Fibroblast of skin of scalp (primary cell): Measurements from ENCODE around the gene NAXE.
"Not testable (repeated sequence)": the region's sequence is repeated elsewhere in the genome, so short reads cannot be mapped to it uniquely, and the experiment has no call there.

Experiments used
- DNase-seq: peaks from one replicate; pipeline ENCODE4 v3.0.0-alpha.2; 2013

NAXE gene

GRCh38 chr1:156623946-156624813 lies 32.6 kb downstream of the NAXE start:
- peak; percentile 50 for DNase-seq

GRCh38 chr1:156624814-156625435 lies 33.3 kb downstream of the NAXE start:
- DNase-seq: no peak

- DNase-seq: peak; percentile 28
Observed at GRCh38 chr1:156625436-156626078, 34.0 kb downstream of the NAXE start.

- no peak for DNase-seq
Observed at GRCh38 chr1:156626079-156626438, 34.5 kb downstream of the NAXE start.

- DNase-seq: peak; percentile 63
Observed at GRCh38 chr1:156627313-156627880, 35.8 kb downstream of the NAXE start.

- no peak for DNase-seq
Observed at GRCh38 chr1:156629823-156630449, 38.4 kb downstream of the NAXE start.

GRCh38 chr1:156631152-156631551 lies 39.6 kb downstream of the NAXE start:
- DNase-seq: not testable (repeated sequence)

GRCh38 chr1:156632355-156632754 lies 40.8 kb downstream of the NAXE start:
- no peak for DNase-seq

GRCh38 chr1:156638189-156638985 lies 46.8 kb downstream of the NAXE start:
- DNase-seq: no peak

- no peak for DNase-seq
Observed at GRCh38 chr1:156639601-156640101, 48.1 kb downstream of the NAXE start.

- DNase-seq: no peak
Observed at GRCh38 chr1:156640842-156641706, 49.5 kb downstream of the NAXE start.

- no peak for DNase-seq
Observed at GRCh38 chr1:156641761-156642264, 50.2 kb downstream of the NAXE start, which contains the start of gene BCAN. Gene BCAN, plus strand, starts transcription at chr1:156642117. Its CDS starts 3,938 bp downstream, at chr1:156646055.

- no peak for DNase-seq
Observed at GRCh38 chr1:156642265-156643048, 50.9 kb downstream of the NAXE start.

- DNase-seq: no peak
Observed at GRCh38 chr1:156643049-156643777, 51.6 kb downstream of the NAXE start.

GRCh38 chr1:156643778-156644092 lies 52.2 kb downstream of the NAXE start:
- DNase-seq: no peak
